ENCODE measurements around the gene STXBP1.

STXBP1 gene

GRCh38 chr9:127586537-127586936 is 25.5 kb upstream of the STXBP1 start:
- Mint-ChIP-seq H3K4me3 (no peak overlapping the region), H3K4me1 (ENCODE audit: low read depth) (peaks cover 10% of the 10 kb centered on the region), H3K9me3 (no peaks in the 10 kb centered on the region), H3K27me3 (ENCODE audit: low read depth) (peaks cover 15% of the 10 kb centered on the region), H3K36me3 (ENCODE audit: low read depth) (peaks cover 8% of the 10 kb centered on the region), H3K27ac (no peak overlapping the region)
- DNase-seq (ENCODE audit: low spot score): peak; percentile 23

- H3K9me3 Mint-ChIP-seq: no peaks in the 10 kb centered on the region
- H3K36me3 Mint-ChIP-seq (ENCODE audit: low read depth): peaks cover 7% of the 10 kb centered on the region
- H3K4me3 Mint-ChIP-seq: no peak overlapping the region
- peaks cover 15% of the 10 kb centered on the region for H3K27me3 Mint-ChIP-seq (ENCODE audit: low read depth)
- H3K27ac Mint-ChIP-seq: no peak overlapping the region
- no peak for DNase-seq (ENCODE audit: low spot score)
- H3K4me1 Mint-ChIP-seq (ENCODE audit: low read depth): peaks cover 10% of the 10 kb centered on the region
Observed at GRCh38 chr9:127587966-127588365, 24.1 kb upstream of the STXBP1 start.

GRCh38 chr9:127588740-127589506 is 23.2 kb upstream of the STXBP1 start:
- no peaks in the 10 kb centered on the region for H3K9me3 Mint-ChIP-seq
- no peak for DNase-seq (ENCODE audit: low spot score)
- peaks cover 2% of the 10 kb centered on the region for H3K36me3 Mint-ChIP-seq (ENCODE audit: low read depth)
- H3K4me1 Mint-ChIP-seq (ENCODE audit: low read depth): peaks cover 7% of the 10 kb centered on the region
- H3K27ac Mint-ChIP-seq: no peak overlapping the region
- H3K27me3 Mint-ChIP-seq (ENCODE audit: low read depth): peaks cover 15% of the 10 kb centered on the region
- H3K4me3 Mint-ChIP-seq: no peak overlapping the region

GRCh38 chr9:127589955-127590370 is 22.1 kb upstream of the STXBP1 start:
- peaks cover 15% of the 10 kb centered on the region for H3K27me3 Mint-ChIP-seq (ENCODE audit: low read depth)
- H3K9me3 Mint-ChIP-seq: no peaks in the 10 kb centered on the region
- no peak overlapping the region for H3K27ac Mint-ChIP-seq
- peak; percentile 11 for DNase-seq (ENCODE audit: low spot score)
- no peak overlapping the region for H3K4me3 Mint-ChIP-seq
- peaks cover 7% of the 10 kb centered on the region for H3K4me1 Mint-ChIP-seq (ENCODE audit: low read depth)
- H3K36me3 Mint-ChIP-seq (ENCODE audit: low read depth): peaks cover 2% of the 10 kb centered on the region

- no peak for DNase-seq (ENCODE audit: low spot score)
- H3K4me1 Mint-ChIP-seq (ENCODE audit: low read depth): no peaks in the 10 kb centered on the region
- H3K27ac Mint-ChIP-seq: no peak overlapping the region
- peaks cover 2% of the 10 kb centered on the region for H3K27me3 Mint-ChIP-seq (ENCODE audit: low read depth)
- no peak overlapping the region for H3K4me3 Mint-ChIP-seq
- no peaks in the 10 kb centered on the region for H3K9me3 Mint-ChIP-seq
- H3K36me3 Mint-ChIP-seq (ENCODE audit: low read depth): no peaks in the 10 kb centered on the region
Observed at GRCh38 chr9:127595611-127596010, 16.5 kb upstream of the STXBP1 start.

GRCh38 chr9:127598839-127599549 is 13.1 kb upstream of the STXBP1 start:
- H3K9me3 Mint-ChIP-seq: no peaks in the 10 kb centered on the region

GRCh38 chr9:127599550-127599891 is 12.6 kb upstream of the STXBP1 start:
- no peak overlapping the region for H3K27ac Mint-ChIP-seq
- no peak for DNase-seq (ENCODE audit: low spot score)
- H3K27me3 Mint-ChIP-seq (ENCODE audit: low read depth): peaks cover 2% of the 10 kb centered on the region
- no peaks in the 10 kb centered on the region for H3K9me3 Mint-ChIP-seq
- H3K4me3 Mint-ChIP-seq: no peak overlapping the region
- H3K4me1 Mint-ChIP-seq (ENCODE audit: low read depth): no peaks in the 10 kb centered on the region
- no peaks in the 10 kb centered on the region for H3K36me3 Mint-ChIP-seq (ENCODE audit: low read depth)

More at GRCh38 chr9:127598839-127599549, 13.1 kb upstream of the STXBP1 start:
- DNase-seq (ENCODE audit: low spot score): no peak
- no peak overlapping the region for H3K27ac Mint-ChIP-seq
- H3K27me3 Mint-ChIP-seq (ENCODE audit: low read depth): peaks cover 2% of the 10 kb centered on the region
- H3K36me3 Mint-ChIP-seq (ENCODE audit: low read depth): no peaks in the 10 kb centered on the region
- no peaks in the 10 kb centered on the region for H3K4me1 Mint-ChIP-seq (ENCODE audit: low read depth)
- no peak overlapping the region for H3K4me3 Mint-ChIP-seq

- H3K36me3 Mint-ChIP-seq (ENCODE audit: low read depth): no peaks in the 10 kb centered on the region
Observed at GRCh38 chr9:127603226-127603625, 8.9 kb upstream of the STXBP1 start.

GRCh38 chr9:127606043-127606442 is 6.0 kb upstream of the STXBP1 start:
- no peak for DNase-seq (ENCODE audit: low spot score)
- Mint-ChIP-seq H3K4me1 (ENCODE audit: low read depth) (peaks cover 11% of the 10 kb centered on the region), H3K36me3 (ENCODE audit: low read depth) (no peaks in the 10 kb centered on the region), H3K27ac (no peak overlapping the region), H3K9me3 (no peaks in the 10 kb centered on the region), H3K4me3 (no peak overlapping the region), H3K27me3 (ENCODE audit: low read depth) (peaks cover 7% of the 10 kb centered on the region)

More at GRCh38 chr9:127603226-127603625, 8.9 kb upstream of the STXBP1 start:
- Mint-ChIP-seq H3K9me3 (no peaks in the 10 kb centered on the region), H3K27ac (no peak overlapping the region), H3K4me3 (no peak overlapping the region), H3K4me1 (ENCODE audit: low read depth) (peaks cover 6% of the 10 kb centered on the region), H3K27me3 (ENCODE audit: low read depth) (no peaks in the 10 kb centered on the region)
- DNase-seq (ENCODE audit: low spot score): no peak

GRCh38 chr9:127608104-127608966 is 3.7 kb upstream of the STXBP1 start:
- no peaks in the 10 kb centered on the region for H3K36me3 Mint-ChIP-seq (ENCODE audit: low read depth)

GRCh38 chr9:127611603-127611898 is 526 bp upstream of the STXBP1 start:
- Mint-ChIP-seq H3K4me1 (ENCODE audit: low read depth) (peaks cover 28% of the 10 kb centered on the region), H3K4me3 (peak overlapping the region; percentile 92), H3K36me3 (ENCODE audit: low read depth) (no peaks in the 10 kb centered on the region), H3K27ac (peak overlapping the region; percentile 69), H3K9me3 (no peaks in the 10 kb centered on the region), H3K27me3 (ENCODE audit: low read depth) (peaks cover 29% of the 10 kb centered on the region)
- DNase-seq (ENCODE audit: low spot score): no peak

More at GRCh38 chr9:127608104-127608966, 3.7 kb upstream of the STXBP1 start:
- Mint-ChIP-seq H3K4me3 (peak overlapping the region; percentile 82), H3K27ac (peak overlapping the region; percentile 72), H3K9me3 (no peaks in the 10 kb centered on the region), H3K4me1 (ENCODE audit: low read depth) (peaks cover 19% of the 10 kb centered on the region), H3K27me3 (ENCODE audit: low read depth) (peaks cover 15% of the 10 kb centered on the region)
- DNase-seq (ENCODE audit: low spot score): peak; percentile 82

GRCh38 chr9:127612939-127613582 is 984 bp downstream of the STXBP1 start:
- no peaks in the 10 kb centered on the region for H3K36me3 Mint-ChIP-seq (ENCODE audit: low read depth)
- H3K9me3 Mint-ChIP-seq: no peaks in the 10 kb centered on the region
- peak; percentile 37 for DNase-seq (ENCODE audit: low spot score)
- H3K4me1 Mint-ChIP-seq (ENCODE audit: low read depth): peaks cover 22% of the 10 kb centered on the region
- peak overlapping the region; percentile 88 for H3K4me3 Mint-ChIP-seq
- peak overlapping the region; percentile 67 for H3K27ac Mint-ChIP-seq
- peaks cover 29% of the 10 kb centered on the region for H3K27me3 Mint-ChIP-seq (ENCODE audit: low read depth)

- peak overlapping the region; percentile 88 for H3K4me3 Mint-ChIP-seq
- H3K4me1 Mint-ChIP-seq (ENCODE audit: low read depth): peaks cover 21% of the 10 kb centered on the region
- DNase-seq (ENCODE audit: low spot score): no peak
- H3K27ac Mint-ChIP-seq: no peak overlapping the region
- H3K36me3 Mint-ChIP-seq (ENCODE audit: low read depth): no peaks in the 10 kb centered on the region
- peaks cover 29% of the 10 kb centered on the region for H3K27me3 Mint-ChIP-seq (ENCODE audit: low read depth)
- no peaks in the 10 kb centered on the region for H3K9me3 Mint-ChIP-seq
Observed at GRCh38 chr9:127613583-127613954, 1.5 kb downstream of the STXBP1 start.

All from T-helper 2 cell treated with Interferon-gamma antibody and Interleukin-4, amounts not matched to agents 5 μg/mL and 100 μg/mL, for 36 hours (primary cell).